Measurements from ENCODE around the gene NFS1.

- TF ChIP-seq CTCF (IDR thresholded peaks at IDR 0.05) (peak in 1 of 2 donors; percentile 24), POLR2A (IDR thresholded peaks at IDR 0.05) (peak in 1 of 2 donors; percentile 72), EP300 (IDR thresholded peaks at IDR 0.05) (no peak), POLR2AphosphoS5 (IDR thresholded peaks at IDR 0.05) (peak in 2 of 3 donors; percentile 43 to 70)
Observed at GRCh38 chr20:35699127-35699956, at the start of gene NFS1, which contains the start of gene ROMO1.
